Keratinocyte (primary cell): Measurements from ENCODE around the gene DHX36. TPM values are rescaled to one million over a fixed set of nuclear protein-coding genes. Genes with fewer than 3 reads are reported as not detected.

Experiments used
- DNase-seq: peaks from one replicate; pipeline ENCODE4 v3.0.0-alpha.2; 2011; ENCODE audit warnings: low read depth, missing footprints, low spot score
- FAIRE-seq: peaks from 2 replicates; lab custom pipeline; 2011; peaks lifted over from hg19 to GRCh38; lab: Jason Lieb, UNC
- H2AFZ ChIP-seq: 2 replicates; pipeline ENCODE4 v1.6.0; 2012; ENCODE audit warnings: low read length, control low read depth, inconsistent platforms; ENCODE audit not compliant: control insufficient read depth
- H3K27ac ChIP-seq: 2 replicates; pipeline ENCODE4 v1.5.1; 2011; ENCODE audit warnings: low read length; ENCODE audit not compliant: control insufficient read depth, insufficient read depth
- H3K27me3 ChIP-seq: 3 replicates; pipeline ENCODE4 v1.6.0; 2011; ENCODE audit warnings: low read length; ENCODE audit not compliant: control insufficient read depth, insufficient read depth; ENCODE audit errors: extremely low read depth
- H3K36me3 ChIP-seq, 2 experiments: 2 replicates in 1 of 2; 3 replicates in 1 of 2; pipeline ENCODE4 v1.5.1; 2011; ENCODE audit warnings: low read length in 2 of 2, mild to moderate bottlenecking in 1 of 2; ENCODE audit not compliant: control insufficient read depth in 2 of 2, insufficient read depth in 2 of 2; ENCODE audit errors: extremely low read depth in 1 of 2
- H3K4me1 ChIP-seq: 3 replicates; pipeline ENCODE4 v1.5.1; 2011; ENCODE audit warnings: low read length; ENCODE audit not compliant: control insufficient read depth, insufficient read depth; ENCODE audit errors: extremely low read depth
- H3K4me2 ChIP-seq: 3 replicates; pipeline ENCODE4 v1.6.0; 2011; ENCODE audit warnings: low read depth, low read length; ENCODE audit not compliant: control insufficient read depth, insufficient read depth; ENCODE audit errors: extremely low read depth
- H3K4me3 ChIP-seq, 3 experiments: fragments of 200-600 bp in 1 of 3; sonication (generic) in 1 of 3; 2 replicates in 2 of 3; 3 replicates in 1 of 3; pipeline ENCODE4 v1.5.1; 2011 to 2016; ENCODE audit warnings: low read length in 3 of 3, mild to moderate bottlenecking in 3 of 3, control low read depth in 2 of 3, inconsistent platforms in 1 of 3, low read depth in 1 of 3, mixed read lengths in 1 of 3, mixed run types in 1 of 3, moderate library complexity in 1 of 3; ENCODE audit not compliant: control insufficient read depth in 2 of 3, insufficient read depth in 2 of 3; ENCODE audit errors: extremely low read depth in 1 of 3
- H3K79me2 ChIP-seq: 2 replicates; pipeline ENCODE4 v1.6.0; 2012; ENCODE audit warnings: low read length; ENCODE audit not compliant: control insufficient read depth, insufficient read depth
- H3K9ac ChIP-seq: 3 replicates; pipeline ENCODE4 v1.6.0; 2011; ENCODE audit warnings: low read length; ENCODE audit not compliant: control insufficient read depth, insufficient read depth; ENCODE audit errors: extremely low read depth
- H3K9me1 ChIP-seq: 3 replicates; pipeline ENCODE4 v1.6.0; 2011; ENCODE audit warnings: low read length; ENCODE audit not compliant: control insufficient read depth, insufficient read depth; ENCODE audit errors: extremely low read depth
- H3K9me3 ChIP-seq: 2 replicates; pipeline ENCODE4 v1.5.1; 2012; ENCODE audit warnings: low read depth, low read length; ENCODE audit not compliant: control insufficient read depth
- H4K20me1 ChIP-seq: 3 replicates; pipeline ENCODE4 v1.6.0; 2011; ENCODE audit warnings: low read length; ENCODE audit not compliant: control insufficient read depth, insufficient read depth; ENCODE audit errors: extremely low read depth
- EZH2 ChIP-seq: IDR thresholded peaks from one replicate; pipeline ENCODE4 v1.6.1; 2012; ENCODE audit warnings: inconsistent platforms, mild to moderate bottlenecking, low read length, moderate library complexity
- dilution Hi-C: fragments of 300-500 bp; cut with MboI; formaldehyde crosslinking; loops from one replicate; pipeline ENCODE4 v1.7.0; 2020; ENCODE audit warnings: low sequenced_read_pairs; ENCODE audit not compliant: extremely low pct_ligation_motif_present
- polyA minus RNA-seq, 3 experiments: library from RNA; depleted of rRNA, polyadenylated mRNA; stranded (reverse); fragments of >200 nt; gene quantifications; 1 replicate in 1 of 3; 2 replicates in 1 of 3; 3 replicates in 1 of 3; pipeline ENCODE4 v1.2.3, GENCODE V29; 2011
- polyA plus RNA-seq, 5 experiments: library from polyadenylated mRNA; depleted of rRNA in 3 of 5; stranded (reverse) in 3 of 5; stranded (forward) in 1 of 5; unstranded in 1 of 5; fragments of >200 nt; gene quantifications; 1 replicate in 1 of 5; 2 replicates in 3 of 5; 3 replicates in 1 of 5; pipeline versions ENCODE4 v1.2.1 to v1.2.3, GENCODE V29; 2011 to 2012; ENCODE audit warnings: missing spikeins in 2 of 5, low read depth in 1 of 5, low replicate concordance in 1 of 5
- TF ChIP-seq, protein P1 (sequence below), 3 experiments: IDR thresholded peaks in 1 of 3; conservative IDR thresholded peaks in 1 of 3; optimal IDR thresholded peaks in 1 of 3; 2 replicates in 2 of 3; 3 replicates in 1 of 3; pipeline versions ENCODE3 to v1.5.1; 2011; ENCODE audit warnings: low read length in 3 of 3, mild to moderate bottlenecking in 3 of 3, moderate library complexity in 2 of 3, control low read depth in 1 of 3, inconsistent platforms in 1 of 3; ENCODE audit not compliant: insufficient read depth in 2 of 3; ENCODE audit errors: extremely low read depth in 1 of 3

Gene DHX36, protein sequence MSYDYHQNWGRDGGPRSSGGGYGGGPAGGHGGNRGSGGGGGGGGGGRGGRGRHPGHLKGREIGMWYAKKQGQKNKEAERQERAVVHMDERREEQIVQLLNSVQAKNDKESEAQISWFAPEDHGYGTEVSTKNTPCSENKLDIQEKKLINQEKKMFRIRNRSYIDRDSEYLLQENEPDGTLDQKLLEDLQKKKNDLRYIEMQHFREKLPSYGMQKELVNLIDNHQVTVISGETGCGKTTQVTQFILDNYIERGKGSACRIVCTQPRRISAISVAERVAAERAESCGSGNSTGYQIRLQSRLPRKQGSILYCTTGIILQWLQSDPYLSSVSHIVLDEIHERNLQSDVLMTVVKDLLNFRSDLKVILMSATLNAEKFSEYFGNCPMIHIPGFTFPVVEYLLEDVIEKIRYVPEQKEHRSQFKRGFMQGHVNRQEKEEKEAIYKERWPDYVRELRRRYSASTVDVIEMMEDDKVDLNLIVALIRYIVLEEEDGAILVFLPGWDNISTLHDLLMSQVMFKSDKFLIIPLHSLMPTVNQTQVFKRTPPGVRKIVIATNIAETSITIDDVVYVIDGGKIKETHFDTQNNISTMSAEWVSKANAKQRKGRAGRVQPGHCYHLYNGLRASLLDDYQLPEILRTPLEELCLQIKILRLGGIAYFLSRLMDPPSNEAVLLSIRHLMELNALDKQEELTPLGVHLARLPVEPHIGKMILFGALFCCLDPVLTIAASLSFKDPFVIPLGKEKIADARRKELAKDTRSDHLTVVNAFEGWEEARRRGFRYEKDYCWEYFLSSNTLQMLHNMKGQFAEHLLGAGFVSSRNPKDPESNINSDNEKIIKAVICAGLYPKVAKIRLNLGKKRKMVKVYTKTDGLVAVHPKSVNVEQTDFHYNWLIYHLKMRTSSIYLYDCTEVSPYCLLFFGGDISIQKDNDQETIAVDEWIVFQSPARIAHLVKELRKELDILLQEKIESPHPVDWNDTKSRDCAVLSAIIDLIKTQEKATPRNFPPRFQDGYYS
- polyA plus RNA-seq (43.3 to 72.3 TPM (median 44.9 TPM) in 3 replicates), polyA minus RNA-seq (10.0 to 37.8 TPM (median 22.6 TPM) in 3 replicates)
- polyA plus RNA-seq (2011; ENCODE audit: low read depth) = 115 TPM
- 33.8 and 75.3 TPM in 2 replicates for polyA plus RNA-seq (2011; cell fraction: cytosol; rRNA removed)
- polyA plus RNA-seq (2011; cell fraction: nucleus; rRNA removed) = 82.1 and 86.6 TPM in 2 replicates
- polyA plus RNA-seq (2012; ENCODE audit: low replicate concordance) = 35.0 and 40.7 TPM in 2 replicates
- polyA minus RNA-seq (2011; cell fraction: cytosol; rRNA and poly(A)+ RNA removed) = 34.3 TPM
- 24.7 and 65.1 TPM in 2 replicates for polyA minus RNA-seq (2011; cell fraction: nucleus; rRNA and poly(A)+ RNA removed)

- DNase-seq = peak; percentile 17
- H3K27me3 ChIP-seq = no peaks in the 10 kb centered on the region
- H3K9me3 ChIP-seq = no peaks in the 10 kb centered on the region
- peak within 1 kb of the TSS; percentile 69 to 90 (median 88) for H3K4me3 ChIP-seq
- FAIRE-seq = peak; percentile 23
- H3K4me2 ChIP-seq = peak within 1 kb of the TSS; percentile 80
- dilution Hi-C loops = no loop called here
- no peaks in the 10 kb centered on the region for H3K9me1 ChIP-seq
- H4K20me1 ChIP-seq = no peaks in the 10 kb centered on the region
- H3K4me1 ChIP-seq = peaks cover 6% of the 10 kb centered on the region
- TF ChIP-seq, protein P1, sequence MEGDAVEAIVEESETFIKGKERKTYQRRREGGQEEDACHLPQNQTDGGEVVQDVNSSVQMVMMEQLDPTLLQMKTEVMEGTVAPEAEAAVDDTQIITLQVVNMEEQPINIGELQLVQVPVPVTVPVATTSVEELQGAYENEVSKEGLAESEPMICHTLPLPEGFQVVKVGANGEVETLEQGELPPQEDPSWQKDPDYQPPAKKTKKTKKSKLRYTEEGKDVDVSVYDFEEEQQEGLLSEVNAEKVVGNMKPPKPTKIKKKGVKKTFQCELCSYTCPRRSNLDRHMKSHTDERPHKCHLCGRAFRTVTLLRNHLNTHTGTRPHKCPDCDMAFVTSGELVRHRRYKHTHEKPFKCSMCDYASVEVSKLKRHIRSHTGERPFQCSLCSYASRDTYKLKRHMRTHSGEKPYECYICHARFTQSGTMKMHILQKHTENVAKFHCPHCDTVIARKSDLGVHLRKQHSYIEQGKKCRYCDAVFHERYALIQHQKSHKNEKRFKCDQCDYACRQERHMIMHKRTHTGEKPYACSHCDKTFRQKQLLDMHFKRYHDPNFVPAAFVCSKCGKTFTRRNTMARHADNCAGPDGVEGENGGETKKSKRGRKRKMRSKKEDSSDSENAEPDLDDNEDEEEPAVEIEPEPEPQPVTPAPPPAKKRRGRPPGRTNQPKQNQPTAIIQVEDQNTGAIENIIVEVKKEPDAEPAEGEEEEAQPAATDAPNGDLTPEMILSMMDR (optimal IDR thresholded peaks at IDR 0.05 in 1 of 3, IDR thresholded peaks at IDR 0.05 in 1 of 3, conservative IDR thresholded peaks at IDR 0.05 in 1 of 3; ENCODE audit: extremely low read depth in 1 of 3, insufficient read depth in 2 of 3, low read length in 3 of 3) = peak in 1 of 3 experiments; percentile 3
- no peak for TF ChIP-seq EZH2
- H2AFZ ChIP-seq = peak within 1 kb of the TSS; percentile 96
- no peaks in the 10 kb centered on the region for H3K36me3 ChIP-seq
- H3K9ac ChIP-seq = peak within 1 kb of the TSS; percentile 96
- peak within 1 kb of the TSS; percentile 93 for H3K27ac ChIP-seq
- H3K79me2 ChIP-seq = peaks cover 50% of the 10 kb centered on the region
Measured at GRCh38 chr3:154323891-154324738, at the start of gene DHX36. DHX36 (minus strand) TSS chr3:154324487; CDS start chr3:154324416, 71 bp downstream.

DNA sequence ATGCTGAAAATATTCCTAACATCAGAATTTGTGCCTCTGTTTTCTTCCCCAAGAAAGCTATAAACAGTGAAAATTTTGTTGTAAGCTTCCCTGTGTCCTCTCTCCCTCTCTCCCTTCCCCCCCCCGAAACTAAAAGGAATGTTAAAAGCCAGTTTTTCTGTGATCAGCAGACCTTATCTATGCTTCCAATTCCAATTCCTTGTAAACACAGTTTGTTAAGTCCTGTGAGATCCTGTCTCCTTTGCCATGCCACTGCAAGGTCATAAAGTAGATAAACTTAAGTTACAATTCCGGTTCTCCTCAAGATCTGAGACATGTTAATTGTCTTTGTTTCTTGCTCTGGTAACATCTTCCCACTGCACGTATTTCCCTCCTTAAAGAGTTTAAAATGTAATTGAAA is 42.9 kb upstream of the DHX36 start:
- H4K20me1 ChIP-seq = no peaks in the 10 kb centered on the region
- H3K9me3 ChIP-seq = no peaks in the 10 kb centered on the region
- dilution Hi-C loops = no loop called here
- no peak overlapping the region for H3K4me3 ChIP-seq
- TF ChIP-seq, protein P1 (optimal IDR thresholded peaks at IDR 0.05 in 1 of 3, IDR thresholded peaks at IDR 0.05 in 1 of 3, conservative IDR thresholded peaks at IDR 0.05 in 1 of 3; ENCODE audit: extremely low read depth in 1 of 3, insufficient read depth in 2 of 3, low read length in 3 of 3) = no peak
- TF ChIP-seq EZH2 = no peak
- no peaks in the 10 kb centered on the region for H3K79me2 ChIP-seq
- H3K27me3 ChIP-seq = no peaks in the 10 kb centered on the region
- no peak for DNase-seq
- no peaks in the 10 kb centered on the region for H3K36me3 ChIP-seq
- no peak overlapping the region for H2AFZ ChIP-seq
- no peak overlapping the region for H3K4me2 ChIP-seq
- H3K9me1 ChIP-seq = no peaks in the 10 kb centered on the region
- H3K4me1 ChIP-seq = no peaks in the 10 kb centered on the region
- no peak overlapping the region for H3K27ac ChIP-seq
- no peak overlapping the region for H3K9ac ChIP-seq
- no peak for FAIRE-seq
